Middle frontal gyrus (tissue), 1 donor: ENCODE data around the gene EID1.

Experiments
- DNase-seq: peaks from one replicate; pipeline ENCODE4 v3.0.0-alpha.2; 2015; ENCODE audit warnings: low spot score; ENCODE audit errors: extremely low spot score

Gene EID1

DNA sequence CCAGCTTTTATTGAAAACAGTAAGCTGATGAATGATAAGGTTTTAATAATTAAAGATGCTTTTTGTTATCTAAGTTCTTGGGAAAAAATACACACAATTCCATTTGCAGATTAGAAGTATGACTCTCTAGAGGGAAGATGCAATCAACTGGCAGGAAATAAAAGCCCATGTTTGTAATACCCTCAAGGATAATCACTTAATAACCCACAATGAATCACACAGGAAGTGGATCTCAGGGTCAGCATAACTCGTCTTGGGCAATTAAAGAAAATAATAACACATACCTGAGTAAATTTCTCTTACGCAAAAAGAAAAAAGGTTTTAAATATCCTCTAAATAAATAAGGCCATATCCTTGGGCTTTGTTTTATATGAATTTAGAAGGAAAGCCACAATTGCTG lies 9.4 kb upstream of the EID1 start:
- no peak for DNase-seq

DNA sequence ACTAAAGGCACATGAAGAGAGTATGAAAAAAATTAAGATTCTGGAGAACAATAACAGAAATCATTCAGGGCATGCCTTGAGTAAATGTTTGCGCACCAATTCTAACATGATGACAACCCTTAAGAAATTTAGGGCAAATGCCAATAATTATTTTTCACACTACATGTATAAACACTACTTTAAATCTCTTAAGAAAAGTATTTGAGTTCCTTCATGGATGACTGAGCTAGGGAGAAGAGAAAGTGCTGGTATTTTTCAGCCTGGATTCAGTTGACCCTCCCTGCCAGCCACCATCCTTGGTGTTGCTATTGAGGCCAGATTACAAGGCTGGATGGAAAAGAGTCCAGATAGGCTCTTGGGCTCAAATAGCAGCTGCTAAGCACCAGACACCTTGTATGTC lies 8.0 kb upstream of the EID1 start:
- no peak for DNase-seq

DNA sequence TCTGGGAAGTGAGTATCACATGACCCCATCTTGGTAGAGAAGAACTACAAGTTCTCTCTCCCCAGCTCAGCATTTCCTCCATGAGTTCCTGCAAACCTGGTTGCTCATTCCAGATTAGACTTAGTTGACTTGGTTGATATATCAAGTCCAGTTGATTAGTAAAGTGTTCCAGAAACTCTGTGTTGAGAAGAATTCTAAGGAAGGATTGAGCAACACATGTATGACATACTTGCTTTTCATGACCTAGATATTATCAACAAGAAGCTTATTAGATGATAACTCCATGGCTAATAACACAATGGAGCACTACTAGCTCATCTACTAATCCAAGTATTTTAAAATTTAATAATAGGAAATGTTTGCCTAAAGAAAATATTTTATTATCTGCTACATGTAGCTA lies 6.4 kb upstream of the EID1 start:
- DNase-seq = no peak

DNA sequence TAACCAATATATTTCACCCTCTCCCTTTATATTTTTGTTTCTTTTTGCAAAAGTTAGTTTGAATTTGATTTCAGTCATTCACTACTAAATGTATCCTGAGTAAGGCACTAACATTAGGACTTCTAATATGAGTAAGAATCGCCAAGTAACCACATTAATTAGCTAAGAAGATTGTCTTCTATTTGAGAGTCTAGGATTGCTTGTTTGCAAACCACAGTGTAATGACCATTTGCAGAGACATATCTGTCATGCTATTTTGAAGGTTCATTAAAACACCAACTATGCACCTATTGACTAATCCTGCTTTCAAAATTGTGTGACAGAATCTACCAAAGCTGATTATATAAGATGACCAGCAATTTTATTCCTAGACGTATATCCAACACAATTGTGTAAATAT lies 5.3 kb upstream of the EID1 start:
- DNase-seq = no peak

DNA sequence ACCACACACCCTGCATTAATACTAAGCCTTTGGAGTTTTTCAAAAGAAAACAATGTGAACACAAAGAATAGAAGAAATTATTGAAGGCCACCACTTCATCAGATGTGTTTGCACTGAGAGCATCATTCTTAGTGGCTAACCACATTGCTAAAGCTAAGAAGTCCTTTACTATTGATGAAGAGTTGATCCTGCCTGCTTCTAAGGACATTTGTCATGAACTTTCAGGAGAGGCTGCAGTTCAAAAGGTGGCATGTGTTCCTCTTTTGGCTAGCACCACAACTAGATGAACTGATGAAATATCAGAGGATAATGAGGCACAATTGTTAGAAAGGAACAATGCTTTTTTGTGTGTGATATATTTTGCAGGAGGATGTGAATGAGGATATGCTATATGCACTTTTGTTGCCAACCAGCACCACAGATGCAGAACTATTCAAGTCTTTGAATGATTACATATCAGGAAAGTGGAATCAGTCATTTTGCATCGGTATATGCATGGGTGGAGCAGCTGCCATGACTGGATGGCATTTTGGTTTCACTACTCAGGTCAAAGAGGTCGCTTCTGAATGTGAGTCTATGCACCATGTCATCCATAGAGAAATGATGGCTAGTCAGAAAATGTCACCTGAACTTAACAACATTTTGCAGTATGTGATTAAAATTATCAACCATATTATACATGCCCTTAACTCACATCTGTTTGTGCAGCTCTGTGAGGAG lies 2.5 kb upstream of the EID1 start:
- DNase-seq = no peak

DNA sequence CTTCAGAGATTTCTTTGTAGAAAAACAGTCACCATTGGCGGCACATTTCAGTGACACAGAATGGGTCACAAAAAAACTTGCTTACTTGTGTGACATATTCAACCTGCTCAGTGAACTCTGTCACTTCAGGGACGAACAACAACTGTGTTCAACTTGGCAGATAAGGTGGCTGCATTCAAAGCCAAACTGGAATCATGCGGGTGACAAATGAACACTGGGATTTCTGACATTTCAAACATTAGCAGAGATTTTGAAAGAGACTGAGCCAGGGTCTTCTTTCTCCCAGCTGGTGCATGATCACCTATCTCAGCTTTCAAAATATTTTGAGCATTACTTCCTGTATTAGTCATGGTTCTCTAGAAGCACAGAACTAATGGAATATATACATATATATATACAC lies 1.9 kb upstream of the EID1 start:
- no peak for DNase-seq

DNA sequence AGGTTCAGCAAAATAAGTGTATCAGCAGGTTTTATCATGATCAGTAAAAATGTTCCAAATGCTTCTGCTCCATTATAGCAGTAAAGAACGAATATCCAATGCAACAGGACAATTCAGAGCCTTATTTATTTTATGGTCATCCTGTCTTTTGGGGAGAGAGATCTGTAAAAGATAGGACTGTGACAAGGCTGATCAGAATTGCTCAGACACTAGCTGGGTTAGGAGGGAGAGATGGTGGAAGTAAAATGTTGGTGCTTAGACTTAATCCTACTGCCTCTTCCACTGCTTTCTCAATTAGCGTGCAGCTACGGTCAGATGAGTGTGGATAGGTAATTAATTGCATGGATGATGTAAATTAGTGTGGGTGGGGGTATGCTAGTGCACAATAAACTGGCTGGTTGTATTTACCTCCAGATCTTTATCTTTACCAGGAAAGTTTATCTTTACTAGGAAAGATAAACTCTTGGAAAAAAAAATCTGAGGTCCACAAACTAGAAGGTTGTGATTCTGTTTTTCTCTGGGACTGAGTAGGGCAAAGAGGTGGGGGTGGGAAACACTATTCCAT lies 2.2 kb downstream of the EID1 start:
- DNase-seq = no peak

DNA sequence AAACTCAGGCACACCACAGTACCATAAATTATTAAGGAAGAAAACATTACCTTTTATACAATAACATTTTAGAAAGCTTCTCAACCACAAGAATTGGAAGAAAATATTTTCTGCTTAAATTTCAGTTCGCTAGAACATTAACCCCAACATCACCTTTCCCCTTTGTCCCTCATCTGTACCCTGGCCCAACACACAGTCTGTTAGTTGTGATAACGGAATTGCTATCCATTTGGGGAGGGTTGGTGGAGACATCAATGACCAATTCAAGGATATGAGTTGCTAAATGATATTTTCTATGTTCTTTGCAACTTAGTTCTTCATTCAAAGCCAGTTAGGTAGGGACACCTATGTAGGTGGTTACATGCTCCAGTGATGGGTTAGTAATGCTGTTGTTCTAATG lies 5.8 kb downstream of the EID1 start:
- DNase-seq = no peak

DNA sequence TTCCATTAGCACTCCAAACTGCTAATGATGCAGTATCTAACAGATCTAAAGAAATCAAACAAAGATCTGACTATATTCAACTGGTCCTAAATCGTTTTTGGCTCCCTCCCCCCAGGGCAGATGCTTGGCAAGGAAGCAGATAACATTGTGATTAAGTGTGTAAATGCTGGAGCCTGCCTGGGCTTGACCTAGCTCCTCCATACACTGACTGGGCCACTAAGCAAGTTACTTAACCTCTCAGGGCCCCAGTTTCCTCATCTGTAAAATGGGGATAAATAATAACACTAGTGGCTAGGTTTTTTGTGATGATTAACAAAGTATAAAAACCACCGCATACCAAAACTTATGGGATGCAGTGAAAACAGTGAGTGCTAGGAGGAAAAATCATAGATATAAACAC lies 9.2 kb downstream of the EID1 start:
- no peak for DNase-seq

DNA sequence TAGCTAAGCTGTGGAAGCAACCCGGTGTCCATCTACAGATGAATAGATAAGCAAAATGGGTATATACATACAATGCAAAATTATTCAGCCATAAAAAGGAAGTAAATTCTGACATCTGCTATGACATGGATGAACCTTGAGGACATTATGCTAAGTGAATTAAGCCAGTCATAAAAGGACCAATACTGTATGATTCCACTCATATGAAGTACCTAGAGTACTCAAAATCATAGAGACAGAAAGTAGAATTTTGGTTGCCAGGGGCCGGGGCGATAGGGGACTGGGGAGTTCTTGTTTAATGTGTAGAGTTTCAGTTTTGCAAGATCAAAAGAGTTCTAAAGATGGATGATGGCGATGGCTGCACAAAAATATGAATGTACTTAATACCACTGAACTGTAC lies 10.3 kb downstream of the EID1 start:
- no peak for DNase-seq

DNA sequence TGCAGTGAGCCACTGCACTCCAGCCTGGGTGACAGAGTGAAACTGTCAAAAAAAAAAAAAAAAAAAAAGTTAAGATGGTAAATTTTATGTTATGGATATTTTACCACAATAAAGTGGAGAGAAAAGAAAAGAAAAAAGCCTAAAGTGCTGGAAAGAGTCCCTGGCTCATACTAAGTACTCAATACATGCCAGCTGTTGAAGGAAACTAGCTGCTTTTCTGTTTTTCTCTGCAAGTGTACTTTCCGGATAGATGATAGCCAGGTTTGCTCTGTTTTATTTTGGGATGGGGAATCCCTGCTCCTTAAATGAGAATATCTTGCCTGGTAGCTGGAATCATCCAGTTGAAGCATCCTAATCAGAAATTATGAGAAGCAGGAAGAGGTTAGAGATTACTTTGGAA lies 10.9 kb downstream of the EID1 start:
- DNase-seq = no peak

DNA sequence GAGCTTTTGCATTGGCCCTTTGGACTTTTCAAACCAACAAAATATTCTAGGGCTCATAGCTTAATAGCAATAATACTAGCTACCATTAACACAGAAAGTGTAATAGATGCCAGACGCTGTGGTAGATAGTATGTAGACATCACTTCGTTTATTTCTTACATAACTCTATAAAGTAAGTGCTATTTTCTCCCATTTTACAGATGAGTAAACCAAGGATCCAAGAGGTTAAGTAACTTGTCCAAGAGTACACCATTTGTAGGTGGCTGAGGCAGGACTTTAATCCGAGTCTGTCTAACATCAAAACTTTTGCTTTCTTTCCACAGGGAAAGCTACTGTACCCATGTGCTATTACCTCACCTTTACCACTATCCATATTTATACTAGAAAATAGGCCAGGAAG lies 12.0 kb downstream of the EID1 start:
- DNase-seq = no peak

DNA sequence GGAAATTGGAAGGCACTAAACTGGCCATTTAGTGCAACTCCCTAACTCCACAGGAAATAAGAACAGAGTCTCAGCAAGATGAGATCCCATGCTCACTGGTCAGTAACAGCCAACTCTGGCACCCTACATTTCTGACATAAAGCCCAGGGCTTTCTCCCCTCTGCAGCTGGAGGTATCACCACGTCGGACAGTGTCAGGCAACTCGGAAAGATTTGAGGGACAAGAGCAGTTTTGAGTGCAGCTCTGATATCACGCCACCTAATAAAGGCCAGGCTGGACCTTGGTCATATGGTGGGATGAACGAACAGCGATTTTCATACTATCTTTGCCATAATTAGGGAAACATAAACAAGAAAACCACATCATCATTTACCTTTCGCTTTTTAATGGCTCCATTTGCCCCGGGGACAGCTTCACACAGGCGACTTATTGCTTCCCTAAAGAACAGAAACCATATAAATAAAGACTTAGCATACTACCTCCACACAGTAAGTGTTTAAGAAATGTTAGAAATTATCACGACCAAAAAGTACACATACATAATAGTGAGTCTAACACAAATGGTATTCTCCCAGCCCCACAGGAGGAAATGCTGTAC lies 12.5 kb downstream of the EID1 start:
- DNase-seq = no peak

DNA sequence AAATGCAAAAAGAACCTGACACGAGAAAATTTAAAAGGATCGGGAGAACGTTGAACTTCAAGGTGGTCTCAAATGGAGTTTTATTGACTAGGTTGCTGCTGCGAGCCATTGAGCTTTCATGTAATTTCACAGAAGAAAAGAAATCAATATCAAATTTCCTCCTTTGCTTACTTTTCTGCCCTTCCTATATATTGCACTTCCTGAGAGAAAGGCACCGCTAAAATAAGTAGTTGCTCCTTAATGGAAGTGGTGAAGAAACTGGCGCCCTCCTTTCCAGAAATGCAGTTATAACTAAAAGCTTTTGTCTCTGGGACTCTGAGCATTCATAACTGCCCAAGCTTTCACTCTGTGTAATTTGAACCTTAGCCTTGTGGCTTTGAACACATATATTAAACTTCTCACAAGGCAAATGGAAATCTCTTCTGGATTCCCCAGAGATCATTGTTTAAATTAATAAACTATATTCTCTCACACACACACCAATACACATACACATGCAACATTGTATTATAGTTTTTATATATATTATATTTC lies 13.4 kb downstream of the EID1 start:
- DNase-seq = no peak

DNA sequence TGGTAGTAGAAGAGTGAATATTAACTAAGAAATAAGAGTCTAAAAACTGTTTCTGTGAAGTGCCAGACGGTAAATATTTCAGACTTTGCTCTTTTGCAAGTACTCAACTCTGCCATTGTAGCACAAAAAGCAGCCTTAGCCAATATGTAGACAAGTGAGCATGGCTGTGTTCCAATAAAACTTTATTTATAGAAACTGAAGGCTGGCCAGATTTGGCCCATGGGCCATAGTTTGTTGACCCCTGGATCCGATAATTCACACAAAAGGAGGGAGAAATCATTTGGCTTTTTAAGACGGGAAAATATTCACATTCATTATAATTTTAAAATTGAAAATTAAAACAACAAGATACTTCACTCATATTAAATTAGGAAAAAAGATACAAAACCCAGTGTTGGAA lies 15.4 kb downstream of the EID1 start:
- no peak for DNase-seq

DNA sequence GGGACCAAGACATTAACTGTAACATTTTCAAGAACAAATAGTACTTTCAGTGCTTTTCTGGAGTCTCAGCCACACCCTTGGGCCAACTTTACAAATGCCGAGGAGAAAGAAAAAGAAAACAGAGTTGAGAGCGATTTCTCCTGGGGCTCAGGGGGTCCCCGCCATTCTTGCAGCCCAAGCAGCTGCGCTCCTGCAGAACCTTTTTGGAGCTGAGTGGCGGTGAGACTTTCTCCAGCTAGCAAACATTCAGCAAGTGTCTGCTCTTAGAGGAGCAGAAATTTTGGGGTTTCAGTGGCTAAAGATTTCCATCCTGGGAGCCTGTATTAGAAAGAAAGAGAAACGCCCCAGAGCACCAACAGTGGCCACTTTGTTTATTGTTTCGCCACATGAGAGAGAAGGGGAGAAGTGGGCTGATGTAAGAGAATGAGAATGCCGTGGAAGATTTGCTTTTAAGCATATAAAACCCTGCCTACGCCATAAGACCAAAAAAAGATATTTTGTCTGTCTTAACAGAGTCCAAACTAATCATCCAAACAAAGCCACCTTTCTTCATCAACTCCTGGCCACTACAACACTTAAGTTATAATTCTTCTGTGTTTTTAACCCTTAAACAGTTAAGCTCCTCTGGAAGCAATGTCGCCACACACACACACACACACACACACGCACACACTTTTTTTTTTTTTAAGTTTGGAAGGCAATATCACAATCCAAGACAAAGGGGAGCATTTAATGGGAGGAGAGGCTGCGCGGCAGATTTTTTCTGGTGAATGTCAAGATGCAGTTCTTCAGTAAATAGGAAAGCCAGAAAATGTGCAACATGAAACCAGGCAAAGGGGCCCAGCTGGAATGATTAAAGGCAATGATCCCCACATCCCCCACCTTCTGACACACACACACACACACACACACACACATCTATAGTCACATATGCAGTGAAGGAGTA lies 19.2 kb downstream of the EID1 start:
- no peak for DNase-seq

DNA sequence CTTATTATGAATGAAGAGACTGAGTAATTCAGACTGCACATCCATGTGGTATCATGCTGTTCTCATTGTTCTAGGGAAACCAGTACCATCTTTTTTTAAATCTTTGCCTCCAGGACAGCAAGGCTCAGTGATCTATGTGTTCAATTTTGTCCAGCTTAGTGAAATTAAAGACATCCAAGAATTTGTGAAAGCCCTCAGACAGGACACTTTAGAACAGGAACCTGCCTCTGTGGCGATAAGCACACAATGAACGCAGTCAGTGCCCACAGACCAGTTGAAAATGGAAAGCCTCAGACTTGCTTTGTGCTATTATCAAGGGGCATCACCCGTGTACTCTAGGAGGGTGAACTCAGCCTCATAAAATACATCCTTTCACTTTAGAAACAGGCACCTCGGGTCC lies 20.1 kb downstream of the EID1 start:
- DNase-seq = no peak

DNA sequence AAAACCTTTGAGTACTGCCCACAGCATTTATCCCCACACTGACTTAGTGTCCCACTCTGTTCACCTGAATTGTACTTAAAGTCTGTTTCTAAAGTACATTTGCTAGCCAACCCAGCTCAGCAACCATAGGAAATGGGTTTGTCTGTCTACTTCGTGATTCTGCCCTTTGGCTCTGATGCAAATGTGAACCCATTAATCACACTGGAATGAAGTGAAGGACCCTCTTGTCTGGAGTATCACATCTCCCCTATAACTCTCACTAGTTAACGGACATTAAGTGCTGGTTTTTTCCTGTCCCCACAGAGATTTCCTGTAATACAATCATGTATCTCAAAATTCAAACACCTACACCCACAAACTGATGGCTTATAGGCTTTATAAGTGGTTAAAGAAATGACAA lies 20.5 kb downstream of the EID1 start:
- no peak for DNase-seq

DNA sequence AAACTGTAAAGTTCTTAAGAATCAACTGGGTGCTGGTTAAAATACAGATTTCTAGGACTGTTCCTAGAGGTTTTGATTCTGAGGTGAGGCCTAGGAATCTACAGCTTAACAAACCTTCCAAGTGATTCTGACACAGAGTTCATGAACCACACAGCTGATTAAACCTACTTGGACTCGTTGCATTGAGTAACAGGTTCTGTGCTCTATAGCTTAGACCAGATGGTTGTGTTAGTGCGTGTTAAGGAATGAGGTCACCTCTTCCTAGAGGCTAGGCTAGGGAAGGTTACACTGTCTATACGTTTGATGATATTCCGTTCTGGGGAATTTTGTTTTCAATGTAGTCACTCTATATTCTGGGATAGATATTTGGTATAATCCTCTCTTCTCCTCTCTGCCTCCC lies 21.9 kb downstream of the EID1 start:
- DNase-seq = no peak

DNA sequence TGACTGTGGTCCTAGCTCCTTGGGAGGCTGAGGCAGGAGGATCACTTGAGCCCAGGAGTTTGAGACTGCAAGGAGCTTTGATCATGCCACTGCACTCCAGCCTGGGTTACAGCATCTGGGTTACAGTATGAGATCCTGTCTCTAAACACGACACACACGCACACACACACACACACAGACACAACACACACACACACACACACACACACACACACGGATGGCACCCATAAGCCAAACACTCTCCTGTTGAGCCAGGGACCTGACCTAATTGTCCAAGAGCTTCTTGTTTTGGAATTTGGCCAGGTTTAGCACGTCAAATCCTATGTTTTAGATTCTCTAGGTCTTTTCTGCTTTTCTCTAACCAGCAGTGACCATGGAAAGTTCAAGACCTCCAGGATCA lies 26.8 kb downstream of the EID1 start:
- DNase-seq = no peak

DNA sequence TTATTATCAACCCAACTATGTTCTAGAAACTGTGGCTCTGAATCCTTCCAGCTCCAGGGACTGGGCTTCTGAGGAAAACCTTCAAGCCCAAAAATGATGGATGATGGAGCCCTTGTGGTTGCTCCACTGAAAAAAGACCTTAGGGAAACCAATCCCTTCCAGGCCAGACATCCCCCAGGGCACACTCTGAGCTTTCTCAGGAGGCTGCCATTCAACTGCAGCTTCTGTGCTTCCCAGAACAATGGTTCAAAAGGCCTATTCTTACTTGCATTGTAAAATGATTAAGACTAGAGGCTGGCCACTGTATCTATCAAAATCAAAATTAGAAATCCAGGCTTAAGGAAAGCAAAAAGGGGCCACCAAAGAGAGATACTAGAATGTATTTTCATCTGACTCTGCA lies 27.3 kb downstream of the EID1 start:
- no peak for DNase-seq

DNA sequence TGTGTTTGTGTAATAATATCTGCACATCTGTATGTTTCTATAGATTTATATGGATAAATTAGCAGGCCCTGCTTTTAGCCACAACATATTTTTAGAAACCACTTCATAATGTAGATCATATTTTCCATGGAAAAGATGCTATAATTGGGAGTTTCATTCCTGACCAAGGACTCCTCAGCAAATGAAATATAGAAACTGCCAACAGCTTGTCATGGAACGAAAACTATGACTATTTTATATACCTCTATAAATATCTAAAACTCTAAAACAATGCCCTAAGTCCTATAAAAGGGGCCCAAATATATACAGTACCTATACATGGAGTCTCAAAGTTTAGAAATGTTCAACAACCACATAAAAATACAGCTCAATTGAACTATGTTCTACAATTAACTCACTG lies 27.9 kb downstream of the EID1 start:
- no peak for DNase-seq
